Epithelial cell of esophagus (primary cell): ENCODE measurements around the gene CTR9.

Experiments
- DNase-seq: peaks from one replicate; pipeline ENCODE4 v3.0.0; 2010; ENCODE audit warnings: low read depth
- H3K4me3 ChIP-seq: 2 replicates; pipeline ENCODE4 v1.5.1; 2011; ENCODE audit warnings: mild to moderate bottlenecking, low read length, control low read depth
- TF ChIP-seq, protein P1 (sequence below): IDR thresholded peaks from 2 replicates; pipeline ENCODE4 v1.5.1; 2011; ENCODE audit warnings: low read depth, mild to moderate bottlenecking, low read length, control low read depth, inconsistent platforms; ENCODE audit not compliant: insufficient read depth; ENCODE audit errors: missing control alignments

The CTR9 gene

GRCh38 chr11:10750838-10751580 lies at the start of gene CTR9:
CTR9 (plus strand) TSS chr11:10751246; CDS start chr11:10751413, 167 bp downstream.
- peak; percentile 97 for DNase-seq
- TF ChIP-seq, protein P1, sequence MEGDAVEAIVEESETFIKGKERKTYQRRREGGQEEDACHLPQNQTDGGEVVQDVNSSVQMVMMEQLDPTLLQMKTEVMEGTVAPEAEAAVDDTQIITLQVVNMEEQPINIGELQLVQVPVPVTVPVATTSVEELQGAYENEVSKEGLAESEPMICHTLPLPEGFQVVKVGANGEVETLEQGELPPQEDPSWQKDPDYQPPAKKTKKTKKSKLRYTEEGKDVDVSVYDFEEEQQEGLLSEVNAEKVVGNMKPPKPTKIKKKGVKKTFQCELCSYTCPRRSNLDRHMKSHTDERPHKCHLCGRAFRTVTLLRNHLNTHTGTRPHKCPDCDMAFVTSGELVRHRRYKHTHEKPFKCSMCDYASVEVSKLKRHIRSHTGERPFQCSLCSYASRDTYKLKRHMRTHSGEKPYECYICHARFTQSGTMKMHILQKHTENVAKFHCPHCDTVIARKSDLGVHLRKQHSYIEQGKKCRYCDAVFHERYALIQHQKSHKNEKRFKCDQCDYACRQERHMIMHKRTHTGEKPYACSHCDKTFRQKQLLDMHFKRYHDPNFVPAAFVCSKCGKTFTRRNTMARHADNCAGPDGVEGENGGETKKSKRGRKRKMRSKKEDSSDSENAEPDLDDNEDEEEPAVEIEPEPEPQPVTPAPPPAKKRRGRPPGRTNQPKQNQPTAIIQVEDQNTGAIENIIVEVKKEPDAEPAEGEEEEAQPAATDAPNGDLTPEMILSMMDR = peak; percentile 39
- H3K4me3 ChIP-seq = peak within 1 kb of the TSS; percentile 94

DNA sequence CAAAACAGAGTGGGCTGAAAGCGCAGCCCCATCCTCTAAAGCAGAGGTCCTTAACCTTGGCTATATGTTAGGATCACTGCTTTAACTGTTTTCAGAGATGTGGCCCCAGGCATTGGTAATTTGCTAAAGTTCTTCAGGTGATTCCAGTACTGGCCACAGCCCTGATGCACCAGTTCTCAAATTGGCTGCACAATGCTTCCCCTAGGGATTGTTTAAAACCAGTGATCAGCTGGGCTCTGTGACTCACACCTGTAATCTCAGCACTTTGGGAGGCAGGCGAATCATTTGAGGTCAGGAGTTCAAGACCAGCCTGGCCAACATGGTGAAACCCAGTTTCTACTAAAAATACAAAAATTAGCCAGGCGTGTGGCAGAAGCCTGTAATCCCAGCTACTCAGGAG lies 49.1 kb upstream of the CTR9 start:
- peak; percentile 13 for DNase-seq
- TF ChIP-seq, protein P1 = no peak
- no peak overlapping the region for H3K4me3 ChIP-seq

- DNase-seq = no peak
- TF ChIP-seq, protein P1 = no peak
- H3K4me3 ChIP-seq = no peak overlapping the region
Observed at GRCh38 chr11:10708131-10708530, 42.9 kb upstream of the CTR9 start.

GRCh38 chr11:10709299-10710086 lies 41.6 kb upstream of the CTR9 start:
- no peak for DNase-seq
- no peak overlapping the region for H3K4me3 ChIP-seq
- TF ChIP-seq, protein P1 = no peak

GRCh38 chr11:10715571-10715970 lies 35.5 kb upstream of the CTR9 start:
- TF ChIP-seq, protein P1 = no peak
- DNase-seq = no peak
- H3K4me3 ChIP-seq = no peak overlapping the region

DNA sequence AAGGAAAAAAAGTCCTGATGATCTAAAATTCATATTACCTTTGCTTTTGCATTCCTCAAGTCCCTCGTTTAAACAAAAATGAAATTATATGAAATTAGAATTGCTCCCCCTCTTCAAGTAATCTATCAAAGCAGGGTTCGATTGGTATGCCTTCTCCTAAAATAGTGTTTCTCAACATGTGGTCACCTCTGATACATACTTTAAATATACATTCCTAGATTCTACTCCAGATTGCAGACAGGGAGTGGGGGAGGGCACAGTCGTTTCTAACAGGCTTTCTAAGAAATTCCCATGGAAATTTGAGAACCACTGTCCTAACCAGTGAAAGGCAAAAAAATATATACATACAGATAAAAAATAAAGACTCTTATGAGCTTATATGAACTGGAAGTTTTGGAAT lies 34.9 kb upstream of the CTR9 start:
- TF ChIP-seq, protein P1 = no peak
- H3K4me3 ChIP-seq = no peak overlapping the region
- no peak for DNase-seq
